Suppressor macrophage treated with lipopolysaccharide for 4 hours (primary cell): ENCODE measurements around the gene TBX6.
"Not testable (repeated sequence)": the region's sequence is repeated elsewhere in the genome, so short reads cannot be mapped to it uniquely, and the experiment has no call there.

Experiments
- DNase-seq: peaks from one replicate; pipeline ENCODE4 v3.0.0-alpha.2; 2020

The TBX6 gene

DNA sequence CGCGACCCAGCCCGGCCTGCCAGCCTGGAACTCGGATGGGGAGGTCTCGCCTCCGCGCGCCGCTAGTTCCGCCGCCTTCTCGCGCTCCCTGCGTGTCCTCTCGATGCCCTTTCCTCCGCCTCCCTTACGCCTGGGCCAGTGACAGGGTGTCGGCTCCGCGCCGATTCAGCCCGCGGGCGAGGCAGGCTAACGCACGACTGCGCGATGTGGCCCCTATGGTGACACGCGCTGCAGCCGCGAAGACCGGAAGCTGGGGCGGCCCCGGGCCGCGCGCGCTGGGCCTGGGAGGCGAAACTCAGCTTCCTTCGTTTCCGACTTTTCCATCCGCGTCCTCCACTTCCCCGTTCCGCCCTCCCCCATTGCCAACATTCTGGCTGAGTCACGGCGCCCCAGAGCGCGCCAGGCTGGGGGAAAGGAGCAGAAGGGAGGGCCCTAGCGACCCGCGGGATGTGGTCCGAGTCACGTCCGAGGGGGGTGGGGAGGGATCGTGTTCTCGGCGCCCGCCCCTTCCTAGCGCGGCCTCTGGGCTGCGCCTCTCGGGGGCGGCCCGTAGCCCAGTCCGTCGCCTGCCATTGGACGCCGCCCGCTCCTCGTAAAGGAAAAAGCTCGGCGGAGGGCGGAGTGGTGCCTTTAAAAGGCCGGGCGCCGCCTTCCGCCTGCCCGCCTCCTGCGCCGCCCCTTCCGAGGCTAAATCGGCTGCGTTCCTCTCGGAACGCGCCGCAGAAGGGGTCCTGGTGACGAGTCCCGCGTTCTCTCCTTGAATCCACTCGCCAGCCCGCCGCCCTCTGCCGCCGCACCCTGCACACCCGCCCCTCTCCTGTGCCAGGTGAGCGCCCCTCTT lies 26.4 kb downstream of the TBX6 start, which contains the start of gene ALDOA:
TSS of gene ALDOA (plus strand) at position 659 of the 841 bp plus-strand sequence. CDS start 1,138 bp downstream, outside the sequence.
- DNase-seq, result peak; percentile 100

DNA sequence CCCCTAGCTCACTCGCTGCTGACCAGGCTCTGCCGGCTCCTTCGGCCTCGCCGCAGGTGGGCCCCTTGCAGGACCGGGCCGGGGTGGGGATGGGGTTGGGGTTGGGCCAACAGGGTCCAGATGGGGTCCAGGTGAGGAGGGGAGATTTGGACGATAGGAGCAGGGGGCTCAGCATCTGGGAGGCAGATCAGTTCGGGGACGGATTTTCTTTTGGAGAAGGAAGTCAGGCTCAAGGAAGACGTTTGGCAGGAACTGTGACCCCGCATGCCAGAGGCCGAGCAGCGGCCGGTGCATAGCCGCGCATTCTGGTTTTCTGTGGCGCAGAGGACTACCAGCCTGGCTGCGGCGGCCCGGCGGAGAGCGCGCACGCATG lies 27.0 kb downstream of the TBX6 start:
- no peak for DNase-seq

DNA sequence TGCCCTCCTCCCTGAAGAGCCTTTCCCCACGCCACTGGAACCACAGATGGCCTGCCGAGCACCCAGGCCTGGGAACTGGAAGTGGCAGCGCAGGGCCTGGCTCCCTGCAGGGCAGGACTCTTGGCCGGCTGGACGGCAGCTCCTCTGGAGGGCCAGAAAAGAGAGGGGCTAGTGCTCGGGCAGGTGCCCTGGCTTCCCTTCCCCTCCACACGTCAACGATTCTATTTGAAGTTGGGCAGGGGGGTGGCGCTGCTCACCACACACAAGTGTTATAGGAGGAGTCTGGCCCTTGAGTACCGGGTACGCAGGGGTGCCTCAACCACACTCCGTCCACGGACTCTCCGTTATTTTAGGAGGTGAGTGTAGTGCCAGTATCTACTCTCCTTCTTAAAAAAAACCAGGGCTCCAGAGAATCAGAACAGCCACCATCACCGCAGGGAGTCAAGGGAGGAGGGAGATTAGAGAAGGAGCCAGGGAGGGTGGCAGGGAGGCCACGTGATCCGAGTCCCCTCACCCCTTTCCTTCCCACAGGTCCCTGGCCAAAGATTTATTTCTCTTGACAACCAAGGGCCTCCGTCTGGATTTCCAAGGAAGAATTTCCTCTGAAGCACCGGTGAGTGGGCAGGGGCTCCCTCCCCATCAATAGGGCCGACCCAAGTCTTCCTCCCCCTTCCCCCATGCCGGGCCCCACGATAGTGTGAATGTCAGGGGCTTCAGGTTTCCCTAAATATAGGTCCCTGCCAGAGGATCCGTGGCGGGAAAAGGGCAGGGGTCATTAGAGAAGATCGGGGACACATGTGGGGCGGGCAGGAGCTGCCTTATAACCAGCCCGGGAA lies 27.6 kb downstream of the TBX6 start:
- DNase-seq, result peak; percentile 62

DNA sequence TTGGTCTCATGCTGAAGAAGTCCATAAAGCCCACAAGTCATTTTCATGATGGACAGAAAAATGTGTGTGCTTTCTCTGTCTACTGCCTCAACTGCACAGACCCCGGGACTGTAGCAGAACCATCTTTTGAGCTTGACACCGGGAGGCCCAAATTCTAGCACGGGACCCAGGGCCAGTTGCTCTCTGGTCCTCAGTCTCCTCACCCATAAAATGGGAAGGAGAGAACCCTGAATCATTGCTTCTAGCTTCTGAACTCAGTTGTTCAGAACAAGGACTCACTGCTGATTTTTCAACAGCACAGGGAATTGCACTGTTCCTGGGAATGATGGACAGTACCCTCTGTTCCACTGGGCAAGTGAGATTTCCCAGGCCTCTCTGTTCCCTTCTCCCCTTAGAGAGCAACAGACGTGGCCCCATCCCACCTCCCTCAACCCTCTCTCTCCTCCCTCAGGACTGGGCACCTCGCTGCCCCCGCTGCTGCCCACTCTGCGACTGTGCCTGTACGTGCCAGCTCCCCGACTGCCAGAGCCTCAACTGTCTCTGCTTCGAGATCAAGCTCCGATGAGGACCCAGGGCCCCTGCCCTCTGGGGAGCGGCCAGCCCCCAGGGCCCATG lies 28.3 kb downstream of the TBX6 start:
- no peak for DNase-seq

DNA sequence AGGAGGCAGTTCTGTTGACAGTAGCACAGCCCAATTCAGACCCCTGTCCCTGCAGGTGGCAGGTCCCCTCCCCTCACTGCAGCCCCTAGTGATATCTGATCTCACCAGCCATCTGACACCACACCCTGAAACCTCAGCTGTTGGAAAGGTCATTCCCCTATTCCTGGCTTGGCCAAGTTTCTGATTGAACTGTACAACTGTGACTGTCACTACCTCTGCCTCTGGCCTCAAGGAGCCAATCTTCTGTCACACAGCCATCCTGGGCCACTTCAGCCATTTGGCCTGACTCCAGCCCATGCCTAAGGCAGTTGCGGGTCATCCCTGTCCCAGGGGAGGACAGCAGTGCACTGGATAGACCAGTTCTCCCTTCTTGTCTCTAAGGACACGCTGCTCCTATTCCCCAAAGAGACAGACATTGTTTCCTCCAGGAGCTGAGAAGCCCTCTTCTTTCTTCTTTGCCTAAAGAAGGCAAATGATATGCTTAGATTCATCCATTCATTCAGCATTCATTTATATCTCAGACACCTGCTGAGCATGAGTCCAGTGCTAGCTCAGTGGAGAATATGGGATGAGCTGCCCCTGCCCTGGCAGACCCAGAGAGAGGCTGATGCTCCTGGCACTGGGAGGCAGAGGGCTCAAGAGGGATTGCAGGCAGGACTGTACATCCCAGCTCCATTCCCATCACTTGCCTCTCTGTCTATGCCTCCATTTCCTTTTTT lies 30.7 kb downstream of the TBX6 start:
- DNase-seq, result no peak

DNA sequence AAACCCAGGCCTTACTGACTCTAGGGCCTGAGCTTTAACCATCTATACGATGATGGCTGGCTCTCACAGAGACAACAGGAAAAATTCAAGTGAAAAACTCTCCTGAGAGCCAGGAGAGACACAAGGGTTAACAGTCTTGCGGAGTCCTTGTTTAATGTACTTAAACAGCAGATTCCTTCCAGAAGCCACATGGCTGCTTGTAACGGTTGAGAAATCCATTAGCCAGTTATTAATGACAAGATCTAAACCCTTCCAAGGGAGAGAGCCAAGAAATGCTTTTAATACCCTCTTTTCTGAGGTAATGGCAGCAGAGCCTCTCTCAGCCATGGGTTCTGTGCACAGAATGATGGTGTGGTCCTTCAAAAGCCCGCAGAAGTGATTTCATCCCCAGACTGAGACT lies 31.4 kb downstream of the TBX6 start:
- no peak for DNase-seq

DNA sequence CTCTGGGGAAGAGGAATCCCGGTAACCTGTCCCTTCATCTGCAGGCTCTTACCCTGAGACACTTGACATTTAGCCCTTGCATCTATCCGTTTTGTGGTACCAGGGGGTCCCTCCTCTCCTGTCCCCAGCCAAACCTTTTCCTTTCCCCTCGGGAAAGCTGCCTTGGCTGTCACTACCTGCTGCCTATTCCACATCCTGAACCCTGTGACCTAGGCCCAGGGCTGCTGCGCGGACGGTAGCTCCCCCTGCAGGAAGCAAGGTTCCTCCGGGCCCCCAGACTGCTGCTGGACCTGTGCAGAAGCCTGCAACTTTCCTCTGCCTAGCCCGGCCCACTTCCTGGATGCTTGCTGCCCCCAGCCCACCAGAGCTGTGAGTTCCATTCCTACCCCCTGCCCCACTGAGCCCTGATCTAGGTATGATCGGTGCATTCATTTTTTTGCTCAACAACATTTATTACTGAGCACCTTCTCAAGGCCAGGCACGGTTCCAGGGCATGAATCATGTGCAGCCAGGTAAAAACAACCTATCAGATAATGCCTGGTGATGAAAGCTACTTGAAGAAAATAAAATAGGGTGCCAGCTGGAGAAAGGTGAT lies 36.7 kb downstream of the TBX6 start:
- DNase-seq, result peak; percentile 37

DNA sequence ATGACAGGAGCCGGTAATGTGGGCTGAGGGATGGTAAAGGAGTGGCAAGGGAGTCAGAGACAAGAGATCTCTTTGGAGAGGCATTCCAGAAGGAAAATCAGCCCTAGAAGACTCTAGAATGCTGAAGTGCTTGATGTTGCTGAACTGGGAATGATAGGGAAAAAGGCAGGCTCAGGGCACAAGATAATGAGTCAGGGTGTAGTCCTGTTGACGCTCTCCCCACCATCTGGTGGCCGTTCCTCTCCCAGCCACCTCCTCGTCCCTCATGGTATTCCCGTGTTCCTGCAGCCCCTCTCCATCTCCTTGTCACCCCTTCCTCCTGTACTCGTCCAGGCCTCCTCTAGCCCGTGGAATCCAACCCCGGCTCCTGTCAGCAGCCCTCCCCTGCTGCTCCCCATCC lies 37.3 kb downstream of the TBX6 start:
- DNase-seq, result no peak

DNA sequence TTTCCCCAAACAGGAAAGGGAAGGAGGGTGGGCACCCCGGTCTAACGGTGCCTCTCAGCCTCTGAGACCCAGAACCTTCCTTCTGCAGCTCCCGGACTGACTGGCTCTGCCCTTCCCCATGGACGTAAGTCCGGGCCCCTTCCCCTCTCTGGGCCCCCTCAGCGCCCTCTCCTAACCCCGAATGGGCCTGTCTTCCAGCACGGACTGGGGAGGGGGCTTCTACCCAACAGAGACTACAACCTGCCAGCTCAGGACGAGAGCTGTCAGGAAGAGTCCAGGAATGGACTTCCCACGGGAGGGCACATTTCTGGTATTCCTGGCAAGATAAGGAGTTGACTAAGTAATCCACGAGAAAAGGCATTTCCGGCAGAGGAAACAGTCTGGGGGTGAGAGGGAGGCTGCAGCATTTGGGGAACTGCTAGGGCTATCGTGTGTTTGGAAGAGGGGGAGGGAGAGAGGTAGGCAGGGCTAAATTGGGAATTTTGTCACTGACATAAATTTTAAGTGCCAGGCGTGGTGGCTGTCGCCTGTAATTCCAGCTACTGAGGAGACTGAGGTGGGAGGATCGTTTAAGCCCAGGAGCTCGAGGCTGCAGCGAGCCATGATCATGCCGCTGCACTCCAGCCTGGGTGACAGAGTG lies 38.2 kb downstream of the TBX6 start:
- DNase-seq, result no peak

DNA sequence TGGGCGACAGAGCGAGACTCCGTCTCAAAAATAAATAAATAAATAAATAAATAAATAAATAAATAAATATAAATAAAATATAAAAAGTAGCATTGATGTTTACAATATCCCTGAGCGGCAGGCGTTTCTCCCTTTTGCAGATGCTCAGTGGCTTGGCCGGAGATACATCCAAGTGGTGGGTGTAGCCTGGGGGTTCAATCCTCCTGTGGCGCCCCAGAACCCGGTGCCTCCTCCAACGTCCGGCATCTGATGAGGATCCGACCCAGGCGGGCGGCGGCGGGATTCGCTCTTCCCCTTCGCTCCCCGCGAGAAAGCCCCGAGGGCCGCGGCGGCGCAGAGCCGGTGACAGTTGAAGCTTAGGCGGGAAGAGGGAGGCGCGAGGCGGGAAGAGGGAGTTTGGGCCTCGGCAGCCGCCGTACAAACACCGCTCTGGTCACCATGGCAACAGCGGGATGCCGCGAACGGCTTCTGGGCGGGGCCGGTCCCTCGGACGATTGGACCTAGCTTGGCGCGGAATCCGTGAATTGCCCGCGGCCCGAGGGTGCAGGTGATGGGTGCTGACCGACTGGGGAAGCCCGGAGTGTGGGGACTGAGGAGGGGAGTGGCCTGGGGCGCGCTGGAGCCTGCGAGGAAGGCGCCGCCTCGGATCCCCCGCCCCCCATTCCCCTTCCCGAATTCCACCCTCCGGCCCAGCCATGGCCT lies 38.9 kb downstream of the TBX6 start:
- DNase-seq, result peak; percentile 97

DNA sequence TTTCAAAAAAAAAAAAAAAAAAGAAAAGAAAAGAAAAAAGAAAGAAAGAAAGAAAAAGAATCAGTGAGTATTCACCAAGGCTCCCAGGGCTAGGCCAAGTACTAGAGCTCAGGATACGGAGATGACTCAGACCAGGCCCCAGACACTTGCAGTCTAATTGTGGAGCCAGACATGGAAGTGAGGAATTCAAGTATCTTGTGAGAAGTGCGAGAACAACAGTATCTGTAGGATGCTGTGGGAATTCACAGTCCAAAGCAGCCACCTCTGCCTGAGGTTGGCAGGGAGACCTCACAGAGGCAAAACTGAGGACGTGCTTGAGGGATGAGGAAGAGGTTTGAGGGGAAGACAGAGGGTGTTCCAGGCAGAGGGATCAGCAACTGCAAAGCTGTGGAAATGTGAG lies 40.2 kb downstream of the TBX6 start:
- DNase-seq, result no peak

DNA sequence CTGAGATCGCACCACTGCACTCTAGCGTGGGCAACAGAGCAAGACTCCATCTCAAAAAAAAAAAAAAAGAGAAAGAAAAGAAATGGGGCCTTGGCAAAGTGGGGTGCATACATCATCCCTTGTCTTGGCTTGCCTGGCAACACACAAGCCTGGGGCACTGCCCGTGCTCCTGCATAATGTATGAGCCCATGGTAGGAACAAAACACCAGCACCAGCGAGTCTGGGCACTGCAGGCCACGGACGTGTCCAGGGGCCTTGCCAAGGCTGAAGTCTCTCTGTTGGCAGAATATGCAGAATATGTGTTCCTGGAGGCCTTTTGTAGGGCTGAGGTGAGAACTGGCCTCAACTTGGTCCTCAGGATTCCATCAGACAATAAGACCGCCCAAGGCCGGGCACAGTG lies 41.9 kb downstream of the TBX6 start:
- DNase-seq, result no peak

DNA sequence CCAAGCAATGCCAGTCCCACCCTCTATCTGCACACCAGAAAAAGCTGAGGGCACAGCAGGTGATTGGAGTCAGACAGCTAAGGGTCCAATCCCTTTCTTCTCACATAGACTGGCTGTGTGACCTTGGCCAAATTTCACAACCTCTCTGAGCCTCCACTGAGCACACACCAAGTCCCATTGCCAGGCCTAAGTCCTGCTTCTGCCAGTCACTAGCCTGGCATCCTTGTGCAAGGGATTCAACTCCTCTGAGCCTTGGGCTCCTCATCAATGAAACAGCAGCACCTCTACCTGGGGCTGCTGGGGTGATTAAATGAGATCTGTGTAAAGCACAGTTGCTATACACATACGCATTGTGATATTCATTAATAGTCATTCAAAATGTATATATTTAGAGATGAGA lies 45.1 kb downstream of the TBX6 start:
- DNase-seq, result no peak

DNA sequence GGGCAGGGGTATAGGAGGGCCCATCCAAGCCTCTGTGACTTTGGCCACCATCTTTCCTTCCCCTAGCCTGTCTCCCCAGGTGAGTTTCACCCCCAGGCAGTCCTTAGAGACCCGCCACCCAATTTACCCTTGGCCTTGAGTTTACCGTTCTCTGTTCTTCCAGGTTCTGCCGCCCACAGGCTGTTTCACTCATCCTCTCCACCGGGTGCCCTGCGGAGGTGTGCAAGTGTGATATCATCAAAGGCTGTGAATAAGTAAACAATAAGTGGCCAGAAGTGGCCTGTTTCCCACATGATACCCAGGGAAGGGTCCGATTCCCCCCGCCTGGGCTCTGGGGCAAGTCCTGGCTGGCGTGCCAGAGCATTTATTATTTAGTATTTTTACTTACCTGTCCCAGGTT lies 45.5 kb downstream of the TBX6 start:
- DNase-seq, result no peak

DNA sequence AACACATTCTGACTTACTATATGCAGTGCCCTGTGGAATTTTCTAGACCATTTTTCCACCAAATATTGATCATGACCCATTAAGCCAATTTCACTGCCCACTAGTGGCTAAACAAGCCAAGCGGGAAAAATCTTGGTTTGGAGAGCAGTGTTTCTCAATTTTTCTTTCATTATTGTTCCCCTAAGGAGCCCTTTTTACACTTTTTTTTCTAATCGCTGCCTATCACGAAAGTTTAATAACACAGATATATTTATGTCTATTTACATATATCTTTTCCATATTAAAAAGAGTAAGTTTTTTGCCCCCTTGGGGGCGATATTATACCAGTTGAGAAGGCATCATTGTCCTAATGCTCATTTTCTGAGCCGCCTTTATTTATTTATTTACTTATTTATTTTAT lies 49.9 kb downstream of the TBX6 start:
- peak; percentile 47 for DNase-seq

DNA sequence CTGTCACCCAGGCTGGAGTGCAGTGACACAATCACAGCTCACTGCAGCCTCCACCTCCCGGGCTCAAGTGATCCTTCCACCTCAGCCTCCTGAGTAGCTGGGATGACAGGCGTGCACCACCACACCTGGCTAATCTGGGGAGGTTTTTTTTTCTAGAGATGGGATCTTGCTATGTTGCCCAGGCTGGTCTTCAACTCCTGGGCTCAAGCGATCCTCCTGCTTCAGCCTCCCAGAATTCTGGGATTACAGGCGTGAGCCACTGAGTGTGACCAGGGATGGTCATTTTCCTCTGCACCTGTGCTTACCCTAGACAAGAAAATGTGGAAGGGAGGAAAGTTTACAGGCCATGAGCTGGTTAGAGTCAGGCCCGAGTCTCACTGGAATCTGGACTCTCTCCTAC lies 51.0 kb downstream of the TBX6 start:
- DNase-seq, result not testable (repeated sequence)

DNA sequence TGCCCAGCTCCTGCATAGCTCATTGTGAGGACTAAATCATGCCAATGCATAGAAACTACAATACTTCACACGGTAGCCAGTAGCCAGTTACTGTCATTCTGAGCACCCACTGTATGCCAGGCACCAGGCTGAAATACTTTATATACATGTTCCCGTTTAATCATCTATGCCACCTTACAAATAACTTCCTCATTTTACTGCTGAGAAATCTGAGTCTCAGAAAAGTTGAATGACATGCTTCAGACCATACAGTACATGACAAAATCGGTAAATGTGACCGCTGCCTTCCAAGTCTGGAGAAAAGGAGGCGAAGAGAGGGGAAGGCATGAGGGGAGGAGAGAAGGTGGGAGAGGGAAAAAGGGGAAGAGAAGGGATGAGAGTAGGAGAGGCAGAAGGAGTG lies 51.5 kb downstream of the TBX6 start:
- peak; percentile 41 for DNase-seq
